Vagina (tissue), 2 donors: ENCODE results near the gene CEACAM5. TPM values are rescaled to one million over a fixed set of nuclear protein-coding genes. Genes with fewer than 3 reads are reported as not detected.

Experiments used
- DNase-seq, 2 donors: peaks; one replicate each; pipeline ENCODE4 v3.0.0-alpha.2; 2017; ENCODE audit errors: extremely low spot score in 2 of 2
- H3K27ac ChIP-seq: fragments of 200-600 bp; sonication (generic); one replicate; pipeline ENCODE4 v1.5.1; 2019
- H3K27me3 ChIP-seq: fragments of 200-600 bp; sonication (generic); one replicate; pipeline ENCODE4 v1.5.1; 2019
- H3K36me3 ChIP-seq, 2 donors: fragments of 200-600 bp; sonication (generic); one replicate each; pipeline ENCODE4 v1.5.1; 2017 to 2019
- H3K4me1 ChIP-seq: fragments of 200-600 bp; sonication (generic); one replicate; pipeline ENCODE4 v1.5.1; 2019
- H3K4me3 ChIP-seq, 2 donors: fragments of 200-600 bp; sonication (generic); 1 replicate in 1 of 2; 2 replicates in 1 of 2; pipeline ENCODE4 v1.5.1; 2016 to 2019
- H3K9me3 ChIP-seq: fragments of 200-600 bp; sonication (generic); one replicate; pipeline ENCODE4 v1.5.1; 2019
- CTCF ChIP-seq, 3 experiments: fragments of 450-650 bp in 2 of 3; fragments of 200-600 bp in 1 of 3; sonication (generic) in 1 of 3; IDR thresholded peaks; one replicate each; pipeline ENCODE4 v1.5.1; 2017 to 2019; ENCODE audit warnings: antibody characterized with exemption in 3 of 3, mild to moderate bottlenecking in 2 of 3, moderate library complexity in 2 of 3
- POLR2A ChIP-seq, 2 donors: fragments of 450-650 bp; IDR thresholded peaks; one replicate each; pipeline ENCODE4 v1.6.1; 2017; ENCODE audit warnings: antibody characterized with exemption in 2 of 2, mild to moderate bottlenecking in 2 of 2, moderate library complexity in 2 of 2
- POLR2AphosphoS5 ChIP-seq, 2 donors: sonication (generic); formaldehyde crosslinking; IDR thresholded peaks; one replicate each; pipeline ENCODE4 v1.9.0; 2017; ENCODE audit warnings: antibody characterized with exemption in 2 of 2, mild to moderate bottlenecking in 2 of 2, low read depth in 1 of 2; ENCODE audit not compliant: insufficient read depth in 1 of 2
- intact Hi-C: fragments of 100-400 bp; cut with DNase I; formaldehyde crosslinking; loops from one replicate; pipeline ENCODE4 v1.15.1; 2023
- total RNA-seq: library from RNA; depleted of rRNA; stranded (reverse); fragments of >200 nt; gene quantifications from one replicate; pipeline ENCODE4 v1.2.3, GENCODE V29; 2016

Gene CEACAM5
- total RNA-seq, 1 donor from 2014 or later: 52.1 TPM

DNA sequence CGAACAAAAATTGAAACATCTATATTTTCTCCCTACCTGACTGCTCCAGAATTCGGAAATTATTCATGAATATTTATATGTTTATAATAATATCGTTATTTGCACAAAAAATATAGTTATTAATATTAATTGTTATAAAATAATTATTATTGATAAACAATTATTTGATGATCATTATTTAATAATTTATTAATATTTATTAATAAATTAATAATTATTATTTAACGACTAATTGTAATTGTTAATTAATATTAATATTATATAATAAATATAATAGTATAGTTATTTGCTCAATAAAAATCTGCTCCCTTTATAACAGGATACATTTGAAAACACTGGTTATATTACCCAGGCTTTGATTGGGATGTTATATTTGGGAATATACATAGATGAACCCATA, 61.2 kb downstream of the CEACAM5 start:
- intact Hi-C loops: no loop called here
- TF ChIP-seq CTCF (IDR thresholded peaks at IDR 0.05) (no peak), POLR2AphosphoS5 (IDR thresholded peaks at IDR 0.05; ENCODE audit: insufficient read depth in 1 of 2, low read depth in 1 of 2) (no peak), POLR2A (IDR thresholded peaks at IDR 0.05) (no peak)
- DNase-seq: no peak
- H3K27ac ChIP-seq: no peak overlapping the region
- H3K27me3 ChIP-seq: no peaks in the 10 kb centered on the region
- H3K36me3 ChIP-seq: no peaks in the 10 kb centered on the region
- no peak overlapping the region for H3K4me3 ChIP-seq
- no peaks in the 10 kb centered on the region for H3K9me3 ChIP-seq
- no peaks in the 10 kb centered on the region for H3K4me1 ChIP-seq

DNA sequence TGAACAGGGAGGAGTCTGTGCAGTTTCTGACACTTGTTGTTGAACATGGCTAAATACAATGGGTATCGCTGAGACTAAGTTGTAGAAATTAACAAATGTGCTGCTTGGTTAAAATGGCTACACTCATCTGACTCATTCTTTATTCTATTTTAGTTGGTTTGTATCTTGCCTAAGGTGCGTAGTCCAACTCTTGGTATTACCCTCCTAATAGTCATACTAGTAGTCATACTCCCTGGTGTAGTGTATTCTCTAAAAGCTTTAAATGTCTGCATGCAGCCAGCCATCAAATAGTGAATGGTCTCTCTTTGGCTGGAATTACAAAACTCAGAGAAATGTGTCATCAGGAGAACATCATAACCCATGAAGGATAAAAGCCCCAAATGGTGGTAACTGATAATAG, 63.0 kb downstream of the CEACAM5 start:
- H3K36me3 ChIP-seq: no peaks in the 10 kb centered on the region
- H3K9me3 ChIP-seq: no peaks in the 10 kb centered on the region
- H3K27me3 ChIP-seq: no peaks in the 10 kb centered on the region
- no peak overlapping the region for H3K4me3 ChIP-seq
- TF ChIP-seq CTCF (IDR thresholded peaks at IDR 0.05): no peak
- DNase-seq: no peak
- no peaks in the 10 kb centered on the region for H3K4me1 ChIP-seq
- H3K27ac ChIP-seq: no peak overlapping the region
- intact Hi-C loops: no loop called here

DNA sequence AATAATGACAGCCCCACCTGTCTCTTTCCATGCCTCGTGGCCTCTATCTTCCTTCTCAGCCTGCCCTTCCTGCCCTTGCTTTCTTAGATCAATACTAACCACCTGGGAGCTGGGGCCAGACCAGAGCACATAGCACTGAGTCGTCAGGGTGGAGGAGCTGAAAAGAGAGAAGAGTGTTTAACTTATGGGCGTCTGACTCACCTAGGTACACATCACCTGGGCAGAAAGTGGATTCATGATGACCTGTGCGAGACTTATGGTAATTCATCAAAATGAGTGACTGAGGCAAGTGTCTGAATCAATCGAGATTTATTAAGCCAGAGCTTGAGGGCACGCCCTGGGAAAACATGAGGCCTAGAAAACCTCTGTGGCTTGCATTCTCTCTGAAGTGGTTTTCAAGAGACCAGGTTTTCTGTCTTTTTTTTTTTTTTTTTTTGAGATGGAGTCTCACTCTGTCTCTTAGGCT, 66.1 kb downstream of the CEACAM5 start:
- H3K9me3 ChIP-seq: no peaks in the 10 kb centered on the region
- no peaks in the 10 kb centered on the region for H3K4me1 ChIP-seq
- H3K27me3 ChIP-seq: no peaks in the 10 kb centered on the region
- no peak for DNase-seq
- no peak overlapping the region for H3K4me3 ChIP-seq
- no peaks in the 10 kb centered on the region for H3K36me3 ChIP-seq
- no peak overlapping the region for H3K27ac ChIP-seq
- intact Hi-C loops: no loop called here
- TF ChIP-seq CTCF (IDR thresholded peaks at IDR 0.05) (no peak), POLR2AphosphoS5 (IDR thresholded peaks at IDR 0.05; ENCODE audit: insufficient read depth in 1 of 2, low read depth in 1 of 2) (peak in 1 of 2 donors; percentile 46), POLR2A (IDR thresholded peaks at IDR 0.05) (no peak)

DNA sequence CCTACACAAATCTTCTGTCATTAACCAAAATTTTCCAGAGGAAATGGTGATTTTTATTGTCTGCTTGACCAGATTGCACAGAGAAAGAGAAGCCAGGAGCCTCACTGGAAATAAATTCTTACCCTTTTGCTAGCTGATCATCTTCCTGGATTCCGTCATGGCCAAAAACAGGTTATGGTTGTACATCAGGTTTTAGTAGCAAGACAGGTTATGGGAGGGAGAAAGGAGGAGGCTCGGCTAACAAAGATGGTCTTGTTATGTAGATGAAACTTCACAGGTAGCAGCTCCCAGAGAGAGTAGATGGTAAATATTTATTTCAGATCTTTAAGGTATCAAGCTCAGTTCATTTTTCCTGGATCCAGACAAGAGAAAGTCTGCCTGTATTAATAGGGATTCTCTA, 68.3 kb downstream of the CEACAM5 start:
- DNase-seq: no peak
- H3K36me3 ChIP-seq: no peaks in the 10 kb centered on the region
- H3K4me1 ChIP-seq: no peaks in the 10 kb centered on the region
- TF ChIP-seq CTCF (IDR thresholded peaks at IDR 0.05) (no peak), POLR2A (IDR thresholded peaks at IDR 0.05) (no peak), POLR2AphosphoS5 (IDR thresholded peaks at IDR 0.05; ENCODE audit: insufficient read depth in 1 of 2, low read depth in 1 of 2) (no peak)
- no peaks in the 10 kb centered on the region for H3K9me3 ChIP-seq
- intact Hi-C loops: no loop called here
- no peaks in the 10 kb centered on the region for H3K27me3 ChIP-seq
- H3K27ac ChIP-seq: no peak overlapping the region
- no peak overlapping the region for H3K4me3 ChIP-seq

Other genes starting within 250 kb of the CEACAM5 start
- gene CEACAM21, start 132.5 kb upstream of the CEACAM5 start, total RNA-seq: not detected
- not detected for gene CEACAM4, start 81.6 kb upstream of the CEACAM5 start, total RNA-seq
- gene CEACAM7, start 20.4 kb upstream of the CEACAM5 start, total RNA-seq: 3.4 TPM
- 6.9 TPM for gene CEACAM6, start 46.9 kb downstream of the CEACAM5 start, total RNA-seq
- not detected for gene CEACAM3, start 88.0 kb downstream of the CEACAM5 start, total RNA-seq
- not detected for gene LYPD4, start 136.1 kb downstream of the CEACAM5 start, total RNA-seq
- gene DMRTC2, start 136.4 kb downstream of the CEACAM5 start, total RNA-seq: not detected
- 1,554 TPM for gene RPS19, start 151.6 kb downstream of the CEACAM5 start, total RNA-seq
- not detected for gene CD79A, start 168.7 kb downstream of the CEACAM5 start, total RNA-seq
- gene ARHGEF1, start 174.6 kb downstream of the CEACAM5 start, total RNA-seq: 114 TPM
- gene ERFL, start 219.8 kb downstream of the CEACAM5 start, total RNA-seq: 0.49 TPM